ENCODE measurements around the gene OAS2. TPM values are rescaled to one million over a fixed set of nuclear protein-coding genes. Genes with fewer than 3 reads are reported as not detected.

OAS2 gene
- total RNA-seq, 4 donors from 2014 or later, result 8.3 to 35.6 (median 10.9) TPM

DNA sequence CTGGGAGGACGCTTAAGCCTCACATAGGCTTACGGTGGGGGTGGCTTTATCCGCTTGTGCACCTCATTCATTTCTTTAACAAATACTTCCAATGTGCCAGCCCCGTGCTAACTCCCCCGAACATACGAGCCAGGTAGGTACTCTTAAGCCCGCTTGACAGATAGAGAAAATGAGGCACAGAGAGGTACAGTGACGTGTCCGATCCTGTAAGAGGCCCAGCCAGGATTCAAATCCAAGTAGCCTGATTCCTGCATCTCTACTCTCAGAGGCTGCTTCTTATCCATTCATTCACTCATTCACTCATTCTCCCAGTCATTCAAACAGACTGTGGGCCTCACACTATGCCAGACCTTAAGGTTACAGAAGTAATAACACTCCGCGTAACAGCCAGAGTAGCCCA, 39.6 kb upstream of the OAS2 start:
- H3K4me3 ChIP-seq, result peak overlapping the region; percentile 64 to 92 (median 79)

GRCh38 chr12:112939761-112940381, 38.4 kb upstream of the OAS2 start:
- Histone ChIP-seq H3K9me3 (no peaks in the 10 kb centered on the region), H3K27me3 (no peaks in the 10 kb centered on the region), H3K27ac (peak overlapping the region in 2 of 4 donors; percentile 4 to 94), H3K4me1 (peaks cover 16 to 50% (median 30%) of the 10 kb centered on the region in 3 donors), H3K36me3 (peaks cover 0 to 39% (median 6%) of the 10 kb centered on the region in 3 donors), H3K4me3 (peak overlapping the region in 3 of 4 donors; percentile 9 to 84 (median 15))
- no peak for DNase-seq
- 21 to 28% methylated on average over 6 to 7 of the region's 7 CpGs for WGBS, 2 donors
- TF ChIP-seq POLR2A (IDR thresholded peaks at IDR 0.05), result no peak
- TF ChIP-seq, protein P1, sequence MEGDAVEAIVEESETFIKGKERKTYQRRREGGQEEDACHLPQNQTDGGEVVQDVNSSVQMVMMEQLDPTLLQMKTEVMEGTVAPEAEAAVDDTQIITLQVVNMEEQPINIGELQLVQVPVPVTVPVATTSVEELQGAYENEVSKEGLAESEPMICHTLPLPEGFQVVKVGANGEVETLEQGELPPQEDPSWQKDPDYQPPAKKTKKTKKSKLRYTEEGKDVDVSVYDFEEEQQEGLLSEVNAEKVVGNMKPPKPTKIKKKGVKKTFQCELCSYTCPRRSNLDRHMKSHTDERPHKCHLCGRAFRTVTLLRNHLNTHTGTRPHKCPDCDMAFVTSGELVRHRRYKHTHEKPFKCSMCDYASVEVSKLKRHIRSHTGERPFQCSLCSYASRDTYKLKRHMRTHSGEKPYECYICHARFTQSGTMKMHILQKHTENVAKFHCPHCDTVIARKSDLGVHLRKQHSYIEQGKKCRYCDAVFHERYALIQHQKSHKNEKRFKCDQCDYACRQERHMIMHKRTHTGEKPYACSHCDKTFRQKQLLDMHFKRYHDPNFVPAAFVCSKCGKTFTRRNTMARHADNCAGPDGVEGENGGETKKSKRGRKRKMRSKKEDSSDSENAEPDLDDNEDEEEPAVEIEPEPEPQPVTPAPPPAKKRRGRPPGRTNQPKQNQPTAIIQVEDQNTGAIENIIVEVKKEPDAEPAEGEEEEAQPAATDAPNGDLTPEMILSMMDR (IDR thresholded peaks at IDR 0.05), result no peak
- intact Hi-C loops (cut with DNase I), result no loop called here

More for the DNA sequence above, 39.6 kb upstream of the OAS2 start:
- Histone ChIP-seq H3K36me3 (peaks cover 0 to 28% (median 0%) of the 10 kb centered on the region in 3 donors), H3K27ac (peak overlapping the region; percentile 88 to 94 (median 92)), H3K27me3 (no peaks in the 10 kb centered on the region), H3K9me3 (no peaks in the 10 kb centered on the region), H3K4me1 (peaks cover 16 to 50% (median 30%) of the 10 kb centered on the region in 3 donors)
- no peak for TF ChIP-seq POLR2A (IDR thresholded peaks at IDR 0.05)
- TF ChIP-seq, protein P1 (IDR thresholded peaks at IDR 0.05), result no peak
- DNase-seq, result no peak
- intact Hi-C loops (cut with DNase I), result no loop called here
- WGBS, 2 donors, result 5 to 17% methylated on average over 10 to 11 of the region's 11 CpGs

- no peaks in the 10 kb centered on the region for H3K9me3 ChIP-seq
- H3K27me3 ChIP-seq, result no peaks in the 10 kb centered on the region
- WGBS, 2 donors, result 85 to 92% methylated on average over 8 of the region's 16 CpGs
- intact Hi-C loops (cut with DNase I), result no loop called here
- no peak overlapping the region for H3K27ac ChIP-seq
- H3K36me3 ChIP-seq, result peaks cover 0 to 58% (median 10%) of the 10 kb centered on the region in 3 donors
- DNase-seq, result no peak
- H3K4me1 ChIP-seq, result peaks cover 13 to 37% (median 27%) of the 10 kb centered on the region in 3 donors
- no peak overlapping the region for H3K4me3 ChIP-seq
- TF ChIP-seq POLR2A (IDR thresholded peaks at IDR 0.05), result no peak
- TF ChIP-seq, protein P1 (IDR thresholded peaks at IDR 0.05), result no peak
Observed at GRCh38 chr12:112941528-112942335, 36.6 kb upstream of the OAS2 start.

- Histone ChIP-seq H3K27me3 (no peaks in the 10 kb centered on the region), H3K27ac (no peak overlapping the region), H3K4me1 (peaks cover 13 to 30% (median 21%) of the 10 kb centered on the region in 3 donors), H3K9me3 (no peaks in the 10 kb centered on the region), H3K36me3 (peaks cover under 1 to 66% (median 10%) of the 10 kb centered on the region in 3 donors), H3K4me3 (no peak overlapping the region)
- intact Hi-C loops (cut with DNase I), result no loop called here
- TF ChIP-seq POLR2A (IDR thresholded peaks at IDR 0.05), result no peak
- TF ChIP-seq, protein P1 (IDR thresholded peaks at IDR 0.05), result no peak
- WGBS, 2 donors, result 94 to 100% methylated on average over 1 of the region's 1 CpG
- DNase-seq, result no peak
Observed at GRCh38 chr12:112942572-112942971, 35.7 kb upstream of the OAS2 start.
